T-helper 2 cell treated with Interferon-gamma antibody and Interleukin-4, amounts not matched to agents 5 μg/mL and 100 μg/mL, for 36 hours (primary cell): Measurements from ENCODE around the gene TTC38.

Experiments used
- DNase-seq: peaks from one replicate; pipeline ENCODE4 v3.0.0; 2021; ENCODE audit warnings: low spot score
- H3K27ac Mint-ChIP-seq: one replicate; pipeline ENCODE4 v1.8.0; 2021; ENCODE audit warnings: mild to moderate bottlenecking, mixed read lengths
- H3K27me3 Mint-ChIP-seq: one replicate; pipeline ENCODE4 v1.8.0; 2021; ENCODE audit warnings: low read depth, mixed read lengths
- H3K36me3 Mint-ChIP-seq: one replicate; pipeline ENCODE4 v1.8.0; 2021; ENCODE audit warnings: low read depth, mixed read lengths
- H3K4me1 Mint-ChIP-seq: one replicate; pipeline ENCODE4 v1.8.0; 2021; ENCODE audit warnings: low read depth, mixed read lengths
- H3K4me3 Mint-ChIP-seq: one replicate; pipeline ENCODE4 v1.8.0; 2022; ENCODE audit warnings: mild to moderate bottlenecking, moderate library complexity, mixed read lengths
- H3K9me3 Mint-ChIP-seq: one replicate; pipeline ENCODE4 v1.8.0; 2021; ENCODE audit warnings: mixed read lengths

TTC38 gene

GRCh38 chr22:46239261-46240048 is 28.4 kb upstream of the TTC38 start:
- Mint-ChIP-seq H3K27me3 (no peaks in the 10 kb centered on the region), H3K4me3 (peak overlapping the region; percentile 14), H3K4me1 (peaks cover 14% of the 10 kb centered on the region), H3K9me3 (no peaks in the 10 kb centered on the region), H3K36me3 (peaks cover 5% of the 10 kb centered on the region), H3K27ac (peak overlapping the region; percentile 42)
- no peak for DNase-seq

GRCh38 chr22:46240073-46240472 is 27.7 kb upstream of the TTC38 start:
- H3K27ac Mint-ChIP-seq, result no peak overlapping the region
- H3K36me3 Mint-ChIP-seq, result peaks cover 5% of the 10 kb centered on the region
- H3K4me3 Mint-ChIP-seq, result peak overlapping the region; percentile 14
- H3K9me3 Mint-ChIP-seq, result no peaks in the 10 kb centered on the region
- H3K4me1 Mint-ChIP-seq, result peaks cover 14% of the 10 kb centered on the region
- DNase-seq, result no peak
- no peaks in the 10 kb centered on the region for H3K27me3 Mint-ChIP-seq

- DNase-seq, result no peak
- Mint-ChIP-seq H3K4me3 (peak overlapping the region; percentile 14), H3K36me3 (peaks cover 5% of the 10 kb centered on the region), H3K27ac (no peak overlapping the region), H3K27me3 (no peaks in the 10 kb centered on the region), H3K4me1 (peaks cover 14% of the 10 kb centered on the region), H3K9me3 (no peaks in the 10 kb centered on the region)
These were observed 27.3 kb upstream of the TTC38 start for GRCh38 chr22:46240506-46240905.

GRCh38 chr22:46240907-46241306 is 26.9 kb upstream of the TTC38 start:
- H3K4me1 Mint-ChIP-seq, result peaks cover 14% of the 10 kb centered on the region
- peaks cover 5% of the 10 kb centered on the region for H3K36me3 Mint-ChIP-seq
- no peaks in the 10 kb centered on the region for H3K9me3 Mint-ChIP-seq
- H3K27ac Mint-ChIP-seq, result no peak overlapping the region
- no peak overlapping the region for H3K4me3 Mint-ChIP-seq
- H3K27me3 Mint-ChIP-seq, result no peaks in the 10 kb centered on the region
- DNase-seq, result no peak

- Mint-ChIP-seq H3K4me3 (no peak overlapping the region), H3K36me3 (peaks cover 7% of the 10 kb centered on the region), H3K4me1 (peaks cover 14% of the 10 kb centered on the region), H3K27ac (no peak overlapping the region), H3K9me3 (no peaks in the 10 kb centered on the region), H3K27me3 (no peaks in the 10 kb centered on the region)
- DNase-seq, result no peak
These were observed 26.3 kb upstream of the TTC38 start for GRCh38 chr22:46241396-46242007.

DNA sequence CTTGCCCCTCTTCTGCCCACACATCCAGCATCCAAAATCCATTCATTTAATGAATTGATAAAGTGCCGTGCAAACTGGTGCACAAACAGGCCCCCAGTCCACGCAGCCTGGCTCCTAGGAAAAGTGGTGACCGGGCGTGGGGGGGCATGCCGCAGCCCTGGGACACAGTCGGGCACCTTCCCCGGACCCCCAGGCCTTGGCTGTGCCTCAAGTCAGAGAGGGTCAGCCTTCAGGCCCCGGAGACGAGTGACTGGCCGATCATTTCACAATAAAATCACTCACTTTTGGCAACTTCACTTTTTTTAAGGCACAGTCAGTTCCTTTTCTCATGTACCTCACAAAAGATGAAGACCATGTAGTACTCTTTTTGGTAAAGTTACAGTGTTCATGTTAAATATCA is 25.7 kb upstream of the TTC38 start:
- no peaks in the 10 kb centered on the region for H3K27me3 Mint-ChIP-seq
- DNase-seq, result no peak
- H3K9me3 Mint-ChIP-seq, result no peaks in the 10 kb centered on the region
- peaks cover 14% of the 10 kb centered on the region for H3K4me1 Mint-ChIP-seq
- no peak overlapping the region for H3K27ac Mint-ChIP-seq
- H3K36me3 Mint-ChIP-seq, result peaks cover 7% of the 10 kb centered on the region
- H3K4me3 Mint-ChIP-seq, result no peak overlapping the region

GRCh38 chr22:46244771-46245170 is 23.0 kb upstream of the TTC38 start:
- Mint-ChIP-seq H3K4me3 (no peak overlapping the region), H3K9me3 (no peaks in the 10 kb centered on the region), H3K4me1 (peaks cover 14% of the 10 kb centered on the region), H3K36me3 (peaks cover 2% of the 10 kb centered on the region), H3K27ac (no peak overlapping the region), H3K27me3 (no peaks in the 10 kb centered on the region)
- no peak for DNase-seq

- no peaks in the 10 kb centered on the region for H3K27me3 Mint-ChIP-seq
- peaks cover 2% of the 10 kb centered on the region for H3K36me3 Mint-ChIP-seq
- no peak overlapping the region for H3K4me3 Mint-ChIP-seq
- peaks cover 7% of the 10 kb centered on the region for H3K4me1 Mint-ChIP-seq
- no peaks in the 10 kb centered on the region for H3K9me3 Mint-ChIP-seq
- H3K27ac Mint-ChIP-seq, result no peak overlapping the region
- DNase-seq, result no peak
These were observed 22.3 kb upstream of the TTC38 start for GRCh38 chr22:46245511-46245910.

GRCh38 chr22:46246178-46246577 is 21.6 kb upstream of the TTC38 start:
- Mint-ChIP-seq H3K27me3 (no peaks in the 10 kb centered on the region), H3K9me3 (no peaks in the 10 kb centered on the region), H3K4me1 (peaks cover 7% of the 10 kb centered on the region), H3K4me3 (no peak overlapping the region), H3K27ac (no peak overlapping the region), H3K36me3 (peaks cover 2% of the 10 kb centered on the region)
- no peak for DNase-seq

GRCh38 chr22:46247443-46247975 is 20.3 kb upstream of the TTC38 start:
- H3K4me3 Mint-ChIP-seq, result no peak overlapping the region
- no peaks in the 10 kb centered on the region for H3K9me3 Mint-ChIP-seq
- peaks cover 15% of the 10 kb centered on the region for H3K4me1 Mint-ChIP-seq
- no peak overlapping the region for H3K27ac Mint-ChIP-seq
- no peak for DNase-seq
- no peaks in the 10 kb centered on the region for H3K27me3 Mint-ChIP-seq
- H3K36me3 Mint-ChIP-seq, result peaks cover 2% of the 10 kb centered on the region

DNA sequence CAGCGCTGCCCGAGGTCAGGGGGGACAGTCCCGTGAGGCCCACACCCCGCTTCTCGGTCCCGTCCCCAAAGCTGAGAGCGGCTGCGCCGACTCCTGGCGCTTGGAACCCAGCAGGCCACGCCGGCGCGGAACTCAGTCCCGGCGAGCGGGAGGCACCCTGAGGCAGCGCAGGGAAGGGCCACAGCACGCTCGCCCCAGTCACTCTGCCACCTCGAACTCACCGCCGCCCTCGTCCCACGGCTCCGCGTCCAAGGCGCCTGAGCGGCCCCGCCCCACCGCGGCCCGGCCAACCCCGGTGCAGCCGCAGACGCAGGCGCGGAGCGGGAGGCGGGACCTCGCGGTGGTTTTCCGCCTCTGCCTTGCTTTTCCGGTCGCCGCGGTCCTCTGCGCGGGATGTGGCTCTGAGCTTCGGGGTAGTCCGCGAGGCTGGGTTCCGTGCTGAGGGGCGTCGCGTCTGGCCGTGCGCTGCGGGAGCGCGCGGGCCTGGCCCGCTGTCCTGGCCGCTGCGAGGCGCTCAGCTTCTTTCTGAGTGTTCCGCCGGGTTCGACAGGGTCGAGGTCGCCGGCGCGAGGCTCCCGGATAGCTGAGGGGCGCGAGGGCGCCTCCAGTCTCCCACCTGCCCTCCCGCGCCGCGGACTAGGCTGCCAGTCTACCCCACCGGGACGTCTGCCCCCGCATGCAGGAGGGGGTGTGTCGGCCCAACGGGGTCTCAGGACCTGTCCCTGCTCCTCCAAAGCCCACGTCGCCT is 17.6 kb upstream of the TTC38 start, which contains the start of gene CDPF1:
TSS of gene CDPF1 (minus strand) at position 259 of the 748 bp plus-strand sequence. CDS start 2,009 bp downstream, outside the sequence.
- Mint-ChIP-seq H3K27ac (peak within 1 kb of the TSS; percentile 80), H3K4me1 (peaks cover 22% of the 10 kb centered on the region), H3K9me3 (no peaks in the 10 kb centered on the region), H3K4me3 (peak within 1 kb of the TSS; percentile 84), H3K36me3 (peaks cover 7% of the 10 kb centered on the region), H3K27me3 (no peaks in the 10 kb centered on the region)
- peak; percentile 94 for DNase-seq

DNA sequence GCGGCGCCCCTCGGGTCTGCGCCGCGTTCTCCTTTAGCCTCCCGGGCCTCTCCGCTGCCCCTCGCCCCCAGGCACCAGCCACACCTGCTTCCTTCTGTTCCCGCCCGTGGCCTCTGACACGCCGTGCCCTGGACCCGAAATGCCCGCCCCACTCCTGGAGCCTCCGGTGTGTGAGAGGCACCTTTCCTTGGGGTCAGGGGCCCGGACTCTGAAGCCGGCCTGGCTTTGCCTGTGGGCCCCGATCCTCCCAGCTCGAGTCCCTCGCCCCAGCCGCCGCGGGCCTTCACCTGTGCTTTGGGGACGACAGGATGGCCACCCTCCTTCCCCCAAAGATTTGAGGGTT is 17.1 kb upstream of the TTC38 start:
- H3K27ac Mint-ChIP-seq, result peak overlapping the region; percentile 80
- H3K4me1 Mint-ChIP-seq, result peaks cover 22% of the 10 kb centered on the region
- peak overlapping the region; percentile 84 for H3K4me3 Mint-ChIP-seq
- no peaks in the 10 kb centered on the region for H3K9me3 Mint-ChIP-seq
- DNase-seq, result no peak
- H3K36me3 Mint-ChIP-seq, result peaks cover 7% of the 10 kb centered on the region
- H3K27me3 Mint-ChIP-seq, result no peaks in the 10 kb centered on the region

DNA sequence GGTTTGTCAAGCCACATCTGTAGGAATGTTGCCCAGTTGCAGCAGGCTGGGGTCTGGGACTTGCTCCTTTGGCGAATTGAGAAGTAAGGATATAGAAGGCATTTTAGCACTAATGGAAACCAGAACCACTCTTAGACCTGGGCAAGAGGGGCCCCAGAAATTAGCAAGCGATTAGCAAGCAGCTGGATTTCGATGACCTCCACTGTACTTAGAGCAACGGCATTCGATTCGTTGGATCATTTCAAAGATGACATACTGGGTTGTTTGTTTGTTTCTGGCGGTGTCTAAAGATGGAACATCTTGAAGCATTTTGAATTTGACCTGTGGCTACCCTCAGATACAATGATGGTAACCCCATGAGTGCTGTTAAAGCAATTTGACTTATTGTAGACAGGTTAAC is 16.5 kb upstream of the TTC38 start:
- Mint-ChIP-seq H3K36me3 (peaks cover 7% of the 10 kb centered on the region), H3K27ac (peak overlapping the region; percentile 80), H3K27me3 (no peaks in the 10 kb centered on the region), H3K4me1 (peaks cover 22% of the 10 kb centered on the region), H3K9me3 (no peaks in the 10 kb centered on the region), H3K4me3 (peak overlapping the region; percentile 84)
- no peak for DNase-seq
